Fibroblast of peridontal ligament (primary cell): ENCODE data around the gene KCNA2.

Experiments
- DNase-seq: peaks from one replicate; pipeline ENCODE4 v3.0.0-alpha.2; 2010; ENCODE audit errors: extremely low read depth

KCNA2 gene

GRCh38 chr1:110605901-110606656 is at the start of gene KCNA2:
Gene KCNA2, minus strand, starts transcription at chr1:110606358. Its CDS starts 1,576 bp downstream, at chr1:110604782.
- DNase-seq: no peak

- DNase-seq: no peak
Observed at GRCh38 chr1:110650609-110651008, 44.5 kb upstream of the KCNA2 start.

- DNase-seq: no peak
Observed at GRCh38 chr1:110648417-110648816, 42.3 kb upstream of the KCNA2 start.

GRCh38 chr1:110647254-110647891 is 41.2 kb upstream of the KCNA2 start:
- peak; percentile 8 for DNase-seq

- DNase-seq: peak; percentile 3
Observed at GRCh38 chr1:110645821-110646735, 39.9 kb upstream of the KCNA2 start.

GRCh38 chr1:110645211-110645610 is 39.1 kb upstream of the KCNA2 start:
- no peak for DNase-seq

GRCh38 chr1:110643879-110644472 is 37.8 kb upstream of the KCNA2 start:
- no peak for DNase-seq

- no peak for DNase-seq
Observed at GRCh38 chr1:110639724-110640386, 33.7 kb upstream of the KCNA2 start.

- no peak for DNase-seq
Observed at GRCh38 chr1:110638556-110638955, 32.4 kb upstream of the KCNA2 start.

GRCh38 chr1:110638058-110638457 is 31.9 kb upstream of the KCNA2 start:
- no peak for DNase-seq

- no peak for DNase-seq
Observed at GRCh38 chr1:110637475-110637874, 31.3 kb upstream of the KCNA2 start.

- no peak for DNase-seq
Observed at GRCh38 chr1:110636149-110636935, 30.2 kb upstream of the KCNA2 start.

- no peak for DNase-seq
Observed at GRCh38 chr1:110635434-110635833, 29.3 kb upstream of the KCNA2 start.

- DNase-seq: peak; percentile 6
Observed at GRCh38 chr1:110634455-110635311, 28.5 kb upstream of the KCNA2 start.

GRCh38 chr1:110634086-110634454 is 27.9 kb upstream of the KCNA2 start:
- DNase-seq: no peak

- no peak for DNase-seq
Observed at GRCh38 chr1:110633646-110634030, 27.5 kb upstream of the KCNA2 start.

- no peak for DNase-seq
Observed at GRCh38 chr1:110631836-110632620, 25.9 kb upstream of the KCNA2 start.

GRCh38 chr1:110630839-110631663 is 24.9 kb upstream of the KCNA2 start:
- DNase-seq: peak; percentile 27
